ENCODE data around the gene ZBTB49.
"Not testable (repeated sequence)": the region's sequence is repeated elsewhere in the genome, so short reads cannot be mapped to it uniquely, and the experiment has no call there.

The ZBTB49 gene

DNA sequence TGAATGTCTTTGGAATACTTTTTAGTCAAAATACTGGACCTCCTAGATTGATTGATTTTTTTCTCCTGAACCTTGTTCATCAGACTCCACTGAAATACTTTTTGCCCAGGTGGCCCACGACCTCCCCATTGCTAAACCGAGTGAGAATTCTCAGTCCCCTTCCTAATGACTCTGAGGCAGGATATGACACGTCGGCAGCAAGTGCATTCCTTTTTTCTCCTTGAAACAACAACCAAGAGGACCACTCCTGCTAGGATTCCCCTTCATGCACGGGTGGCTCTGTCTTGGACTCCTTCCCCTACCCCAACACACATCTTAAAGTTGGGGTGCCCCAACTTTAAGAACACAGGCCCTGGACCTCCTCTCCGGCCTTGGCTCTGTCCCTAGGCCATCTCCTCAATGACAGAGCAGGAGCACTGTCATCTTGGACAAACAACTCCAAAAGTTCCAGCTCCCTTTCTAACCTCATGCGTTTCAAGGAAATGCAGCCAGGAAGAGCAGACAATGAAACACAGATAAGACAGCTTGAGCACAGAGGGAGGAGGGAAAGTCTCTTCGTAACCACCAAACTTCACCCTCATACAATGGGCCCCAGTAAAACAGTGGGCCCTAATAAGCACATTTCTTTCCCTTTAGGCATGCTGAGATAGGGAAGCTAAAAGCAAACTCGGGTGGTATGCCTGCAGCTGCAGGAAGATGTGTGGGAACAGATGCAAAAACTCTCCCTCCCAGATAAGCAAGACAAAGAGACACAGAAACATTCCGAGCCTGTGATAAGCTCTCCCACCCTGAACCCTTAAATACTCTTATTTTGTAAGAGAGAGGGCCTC is 33.9 kb downstream of the ZBTB49 start:
- no peak for DNase-seq (ENCODE audit: low read depth in 2 of 2)

DNA sequence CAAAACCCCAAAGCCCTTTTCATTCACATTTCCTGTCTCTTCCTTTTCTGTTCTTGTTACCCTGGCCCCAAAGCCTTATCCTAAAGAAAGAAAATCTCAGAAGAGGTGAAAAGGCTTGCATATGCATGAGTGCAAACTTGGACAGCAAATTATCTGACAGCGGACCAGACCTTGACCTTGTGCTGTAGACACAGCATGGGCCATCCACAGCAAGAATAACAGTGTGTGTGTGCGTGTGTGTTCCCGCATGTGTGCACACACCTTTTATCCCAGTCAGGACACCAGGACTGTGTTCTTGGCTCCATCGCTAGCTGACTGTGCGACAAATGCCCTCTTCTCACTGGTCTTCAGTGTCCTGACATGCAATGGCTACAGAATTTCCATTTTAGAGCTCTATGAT is 35.3 kb downstream of the ZBTB49 start:
- no peak for DNase-seq (ENCODE audit: low read depth in 2 of 2)

DNA sequence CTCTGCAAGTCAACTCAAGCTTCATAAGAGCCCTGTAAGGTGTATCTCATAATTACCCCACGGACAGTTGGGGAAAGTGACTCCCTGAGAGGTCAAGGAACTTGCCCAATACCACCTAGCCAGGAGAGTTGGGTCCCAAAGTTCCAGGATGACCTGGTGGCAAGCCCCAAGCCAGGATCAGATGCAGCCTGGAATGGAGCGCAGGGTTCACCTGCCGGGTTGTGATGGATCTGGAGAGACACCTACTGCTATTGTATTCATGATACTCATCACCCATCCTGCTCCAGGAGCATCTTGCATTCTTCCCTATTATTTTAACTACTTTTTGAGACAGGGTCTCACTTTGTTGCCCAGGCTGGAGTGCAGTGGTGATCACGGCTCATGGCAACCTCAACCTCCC is 36.1 kb downstream of the ZBTB49 start:
- no peak for DNase-seq (ENCODE audit: low read depth in 2 of 2)

DNA sequence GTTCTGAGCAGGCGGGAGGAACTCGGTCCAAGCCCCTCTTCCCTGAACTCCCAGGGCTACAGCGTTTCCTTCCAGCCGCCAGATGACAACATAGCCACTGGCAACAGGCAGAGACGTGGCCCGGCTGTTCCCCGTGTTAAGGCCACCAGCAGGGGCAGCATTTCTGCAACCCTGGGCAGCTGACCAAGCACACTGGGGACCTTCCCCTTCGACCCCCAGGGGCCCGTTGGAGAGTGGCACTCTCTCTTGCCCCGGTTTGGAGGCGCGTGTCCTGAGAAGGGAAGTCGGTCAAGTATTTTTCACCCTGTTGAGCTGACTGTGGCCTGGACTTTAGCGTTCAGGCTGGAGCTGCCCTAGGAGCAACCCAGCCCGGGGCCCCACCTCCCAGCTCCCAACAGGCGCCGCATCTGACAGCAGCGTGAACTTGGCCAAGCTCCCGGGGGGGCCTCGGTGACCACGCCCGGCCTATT is 37.6 kb downstream of the ZBTB49 start:
- DNase-seq (ENCODE audit: low read depth in 2 of 2): no peak

DNA sequence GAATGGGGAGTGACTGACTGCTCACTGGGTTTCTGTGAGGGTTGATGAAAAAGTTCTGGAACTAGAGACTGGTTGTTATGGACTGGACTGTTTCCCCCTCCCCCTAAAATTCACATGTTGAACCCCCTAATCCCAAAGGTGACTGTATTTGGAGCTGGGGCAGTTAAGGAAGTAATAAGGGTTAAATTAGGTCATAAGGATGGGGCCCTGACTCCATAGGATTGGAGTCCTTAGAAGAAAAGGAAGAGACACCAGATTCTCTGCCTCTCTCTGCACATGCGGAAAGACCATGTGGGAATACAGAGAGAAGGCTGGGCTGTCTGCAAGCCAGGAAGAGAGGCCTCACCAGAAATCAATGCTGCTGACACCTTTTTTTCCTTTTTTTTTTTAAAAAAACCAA is 38.2 kb downstream of the ZBTB49 start:
- DNase-seq (ENCODE audit: low read depth in 2 of 2): no peak

DNA sequence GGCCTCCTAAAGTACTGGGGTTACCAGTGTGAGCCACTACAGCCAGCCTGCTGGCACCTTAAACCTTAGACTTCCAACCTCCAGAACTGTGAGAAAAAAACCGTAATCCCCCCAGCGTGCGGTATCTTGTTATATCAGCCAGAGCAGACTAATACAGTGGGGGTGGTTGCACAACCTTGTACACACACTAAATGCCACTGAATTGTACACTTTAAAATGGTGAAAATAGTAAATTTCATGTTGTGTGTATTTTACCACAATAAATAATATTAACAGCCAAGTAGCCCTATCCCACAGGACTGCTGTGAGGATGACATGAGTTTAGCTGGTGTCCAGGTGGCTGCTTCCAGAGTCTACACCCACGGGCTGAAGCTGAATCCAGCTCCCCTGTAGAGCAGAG is 38.8 kb downstream of the ZBTB49 start:
- no peak for DNase-seq (ENCODE audit: low read depth in 2 of 2)

DNA sequence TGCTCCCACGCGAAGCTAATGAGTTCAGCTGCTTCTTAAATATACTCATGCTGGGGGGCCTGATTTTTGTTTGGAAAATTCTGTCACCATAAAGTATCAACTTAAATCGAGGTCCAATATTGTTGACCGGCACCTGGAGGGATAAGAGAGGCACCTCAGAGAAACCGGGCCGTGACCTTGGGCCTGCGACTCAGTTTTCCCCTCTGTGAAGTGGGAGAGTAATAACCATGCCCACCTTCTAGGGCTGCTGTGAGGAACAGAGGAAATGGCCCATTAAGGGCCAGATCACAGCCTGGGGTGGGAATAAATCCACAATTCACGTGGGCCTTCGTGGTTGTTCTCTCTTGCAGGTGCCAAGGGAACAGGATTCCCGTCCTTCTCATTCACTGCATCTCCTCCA is 39.4 kb downstream of the ZBTB49 start:
- no peak for DNase-seq (ENCODE audit: low read depth in 2 of 2)

DNA sequence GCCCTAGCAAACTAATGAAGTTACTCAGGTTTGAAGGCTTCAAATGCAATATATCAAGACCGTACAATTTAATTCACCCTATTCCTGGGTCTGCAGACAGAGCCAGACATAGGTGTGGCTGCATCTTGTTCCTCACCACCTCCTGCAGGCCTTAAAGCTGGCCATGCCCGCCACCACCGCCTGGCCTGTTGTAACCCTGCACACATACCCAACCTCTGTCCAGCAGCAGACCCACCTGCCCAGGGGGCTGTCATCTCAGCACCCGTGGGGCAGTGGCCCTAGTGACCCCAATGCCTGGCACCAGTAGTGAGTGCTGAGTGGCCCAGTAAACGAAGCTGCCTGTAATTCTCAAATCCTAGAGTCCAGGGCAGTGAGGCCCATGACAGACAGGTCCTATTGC is 40.7 kb downstream of the ZBTB49 start:
- no peak for DNase-seq (ENCODE audit: low read depth in 2 of 2)

DNA sequence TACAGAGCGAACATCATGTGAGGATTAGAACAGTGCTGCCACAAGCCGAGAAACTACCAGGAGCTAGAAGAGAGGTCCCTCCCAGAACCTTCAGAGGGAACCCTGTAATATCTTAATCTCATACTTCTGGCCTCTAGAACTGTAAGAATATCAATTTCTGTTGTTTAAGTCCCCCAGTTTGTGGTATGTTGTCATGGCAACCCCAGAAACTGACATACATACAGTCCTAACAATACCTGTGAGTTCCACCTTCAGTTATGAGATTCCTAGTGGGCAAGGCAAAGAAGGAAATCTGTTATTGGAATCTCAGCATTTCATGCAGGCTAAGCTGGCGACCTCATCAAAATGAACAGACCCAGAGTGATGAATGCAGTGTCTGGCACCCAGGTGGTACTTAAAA is 42.5 kb downstream of the ZBTB49 start:
- no peak for DNase-seq (ENCODE audit: low read depth in 2 of 2)

DNA sequence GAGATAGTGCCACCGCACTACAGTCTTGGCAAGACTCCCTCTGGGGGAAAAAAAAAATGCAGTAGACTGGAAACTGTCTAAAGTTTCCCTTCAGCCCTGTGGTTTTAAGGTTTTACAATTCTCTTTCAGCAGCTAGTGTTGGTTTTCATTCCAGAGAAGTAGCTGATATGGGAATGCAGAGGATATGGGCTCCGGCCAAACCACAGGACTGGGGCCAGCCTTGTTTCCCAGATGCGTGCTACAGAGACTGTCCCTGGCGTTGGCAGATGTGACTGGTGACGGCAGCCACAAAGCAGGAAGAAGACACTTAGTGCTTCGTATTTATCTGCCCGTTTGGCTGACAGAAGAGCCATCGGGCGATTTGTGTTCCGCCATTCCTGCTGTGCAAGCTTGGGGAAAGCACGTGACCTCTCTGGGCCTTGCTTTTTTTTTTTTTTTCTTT is 43.2 kb downstream of the ZBTB49 start:
- no peak for DNase-seq (ENCODE audit: low read depth in 2 of 2)

DNA sequence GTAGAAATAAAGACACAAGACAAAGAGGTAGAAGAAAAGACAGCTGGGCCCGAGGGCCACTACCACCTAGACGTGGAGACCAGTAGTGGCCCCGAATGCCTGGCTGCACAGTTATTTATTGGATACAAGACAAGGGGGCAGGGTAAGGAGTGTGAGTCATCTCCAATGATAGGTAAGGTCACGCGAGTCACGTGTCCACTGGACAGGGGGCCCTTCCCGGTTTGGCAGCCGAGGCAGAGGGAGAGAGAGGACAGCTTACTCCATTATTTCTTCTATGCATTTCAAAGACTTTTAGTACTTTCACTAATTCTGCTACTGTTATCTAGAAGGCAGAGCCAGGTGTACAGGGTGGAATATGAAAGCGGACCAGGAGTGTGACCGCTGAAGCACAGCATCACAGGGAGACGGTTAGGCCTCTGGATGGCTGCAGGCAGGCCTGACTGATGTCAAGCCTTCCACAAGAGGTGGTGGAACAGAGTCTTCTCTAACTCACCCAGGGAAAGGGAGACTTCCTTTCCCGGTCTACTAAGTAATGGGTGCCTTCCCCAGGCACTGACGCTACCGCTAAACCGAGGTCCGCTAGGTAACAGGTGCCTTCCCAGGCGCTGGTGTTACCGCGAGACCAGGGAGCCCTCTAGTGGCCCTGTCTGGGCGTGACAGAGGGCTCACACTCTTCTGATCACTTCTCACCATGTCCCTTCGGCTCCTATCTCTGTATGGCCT is 44.9 kb downstream of the ZBTB49 start:
- DNase-seq (ENCODE audit: low read depth in 2 of 2): peak; percentile 49 to 61

DNA sequence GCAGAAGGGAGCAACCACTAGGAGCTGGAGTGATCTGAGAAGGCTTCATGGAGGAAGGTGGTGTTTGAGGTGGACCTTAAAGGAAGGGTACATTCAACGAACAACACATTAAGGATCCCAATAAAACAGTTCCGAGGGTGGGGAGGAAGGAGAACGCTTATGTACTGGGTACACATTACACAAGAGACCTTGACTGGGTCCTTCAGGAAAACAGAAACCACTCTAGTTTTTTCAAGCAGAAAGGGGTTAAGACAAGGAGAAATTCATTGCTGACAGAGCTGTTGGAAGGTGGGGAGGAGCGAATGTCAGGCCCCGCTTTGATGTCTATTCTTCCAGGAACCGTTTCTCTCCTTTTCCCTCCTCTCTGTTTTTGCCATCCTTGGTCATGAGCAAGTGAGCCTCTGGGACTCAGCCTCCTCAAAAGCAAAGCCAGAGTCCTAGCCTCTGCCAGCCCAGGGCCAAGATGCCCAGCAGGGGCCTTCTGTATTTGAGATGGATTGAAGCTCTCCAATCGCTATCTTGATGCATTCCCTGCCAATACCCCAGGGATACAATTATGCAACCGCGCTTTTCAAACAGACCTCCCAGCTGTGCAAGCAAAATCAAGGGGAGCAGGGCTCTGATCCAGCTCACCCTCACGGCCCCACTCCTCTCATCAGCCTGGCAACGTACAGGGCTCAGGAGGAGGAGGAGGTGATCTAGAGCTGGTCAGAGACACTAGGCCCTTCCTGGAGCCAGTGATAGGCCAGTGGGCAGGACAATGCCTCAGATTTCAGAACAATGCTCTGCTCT is 48.4 kb downstream of the ZBTB49 start:
- DNase-seq (ENCODE audit: low read depth in 2 of 2): no peak

DNA sequence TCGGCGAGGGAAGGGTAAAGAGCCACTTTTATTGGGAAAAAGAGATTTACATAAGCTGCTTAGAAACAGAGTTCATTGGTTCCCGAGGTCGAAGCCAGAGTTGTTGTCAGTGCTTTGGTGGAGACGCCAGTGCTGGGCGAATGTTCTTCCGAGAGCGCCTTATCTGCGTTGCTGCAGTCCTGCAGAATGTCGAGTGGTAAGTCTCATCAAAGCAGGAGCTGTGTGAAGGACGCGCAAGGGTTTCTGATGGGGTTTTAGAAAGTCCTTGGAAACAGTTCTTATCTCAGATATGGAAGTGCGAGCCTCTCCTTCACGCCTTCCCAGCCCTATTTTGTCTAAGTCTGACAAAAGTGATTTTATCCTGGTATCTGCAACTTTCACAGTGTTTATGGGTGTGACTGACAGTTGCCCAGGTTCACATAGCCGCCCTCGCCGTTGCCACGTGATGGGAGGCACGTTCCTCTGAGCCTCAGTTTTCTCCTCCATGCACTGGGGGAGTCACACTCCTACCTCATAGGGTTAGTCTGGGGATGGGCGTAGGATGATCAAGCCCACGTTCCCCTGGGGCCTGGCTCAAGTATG is 49.5 kb downstream of the ZBTB49 start:
- no peak for DNase-seq (ENCODE audit: low read depth in 2 of 2)

DNA sequence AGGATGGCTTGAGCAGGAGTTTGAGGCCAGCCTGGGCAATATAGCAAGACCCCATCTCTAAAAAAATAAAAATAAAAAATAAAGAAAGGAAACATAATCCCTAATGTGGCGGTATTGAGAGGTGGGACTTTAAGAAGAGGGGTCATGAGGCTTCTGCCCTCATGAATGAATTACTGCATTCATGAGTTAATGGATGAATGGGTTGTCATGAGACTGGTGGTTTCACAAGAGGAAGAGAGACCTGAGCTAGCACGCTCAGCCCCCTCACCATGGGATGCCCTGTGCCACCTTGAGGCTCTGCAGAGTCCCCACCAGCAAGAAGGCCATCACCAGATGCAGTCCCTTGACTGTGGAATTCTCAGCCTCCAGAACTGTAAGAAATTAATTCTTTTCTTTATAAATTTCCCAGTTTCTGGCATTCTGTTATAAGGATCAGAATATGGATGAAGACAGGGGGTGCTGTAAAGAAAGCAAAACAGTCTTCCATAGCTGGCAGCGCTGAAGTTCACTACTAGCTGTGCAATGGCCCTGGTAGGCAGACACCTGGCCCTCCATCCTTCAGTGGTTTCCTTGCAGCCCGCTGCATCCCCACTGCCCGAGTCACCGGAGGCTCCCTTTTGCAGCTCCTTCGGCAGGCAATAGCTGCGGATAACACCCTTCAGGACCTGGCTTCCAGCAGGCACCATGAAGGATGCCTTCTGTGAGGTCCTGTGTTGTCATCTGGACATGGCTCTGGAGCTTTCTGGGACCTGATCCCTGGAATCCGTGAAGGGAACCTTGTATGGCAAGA is 52.0 kb downstream of the ZBTB49 start:
- DNase-seq (ENCODE audit: low read depth in 2 of 2): no peak

DNA sequence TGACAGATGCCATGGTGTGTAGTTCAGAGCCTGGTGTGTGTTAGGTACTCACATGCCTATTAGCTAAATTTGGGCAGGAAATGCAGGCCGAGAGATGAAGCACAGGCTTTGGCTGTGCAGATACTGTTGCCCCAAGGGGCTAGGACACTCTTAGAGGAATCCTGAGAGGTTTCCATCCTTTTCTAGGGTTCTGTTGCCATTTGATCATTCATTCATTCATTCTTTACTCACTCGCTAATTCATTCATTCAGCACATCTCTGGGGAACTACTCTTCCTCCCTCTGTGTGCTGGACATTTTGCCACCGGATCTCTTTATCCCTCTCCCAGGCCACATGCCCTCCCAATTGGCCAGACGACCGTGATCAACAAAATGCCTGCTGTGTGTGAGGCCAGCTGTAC is 53.0 kb downstream of the ZBTB49 start:
- no peak for DNase-seq (ENCODE audit: low read depth in 2 of 2)

DNA sequence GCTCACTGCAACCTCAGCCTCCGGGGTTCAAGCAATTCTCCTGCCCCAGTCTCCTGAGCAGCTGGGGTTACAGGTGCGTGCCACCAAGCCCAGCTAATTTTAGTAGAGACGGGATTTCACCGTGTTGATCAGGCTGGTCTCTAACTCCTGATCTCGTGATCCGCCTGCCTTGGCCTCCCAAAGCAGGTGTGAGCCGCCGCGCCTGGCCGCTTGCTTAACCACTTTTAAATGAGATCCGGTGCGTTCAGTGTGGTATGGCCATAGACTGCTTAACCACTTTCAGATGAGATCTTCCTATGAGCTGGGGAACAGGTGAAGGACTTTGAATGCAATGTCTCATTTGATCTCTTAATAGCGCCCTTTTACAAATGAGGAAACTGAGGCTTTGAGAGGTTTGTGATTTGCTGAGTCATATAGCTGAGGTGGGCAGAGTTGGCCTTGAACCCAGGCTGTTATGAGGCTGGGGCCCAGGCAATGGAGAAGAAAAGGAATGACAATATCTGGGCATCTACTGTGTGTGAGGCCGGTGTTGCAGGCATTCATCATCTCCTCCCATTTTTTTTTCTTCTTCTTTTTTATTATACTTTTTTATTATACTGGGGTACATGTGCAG is 55.0 kb downstream of the ZBTB49 start:
- DNase-seq (ENCODE audit: low read depth in 2 of 2): no peak

DNA sequence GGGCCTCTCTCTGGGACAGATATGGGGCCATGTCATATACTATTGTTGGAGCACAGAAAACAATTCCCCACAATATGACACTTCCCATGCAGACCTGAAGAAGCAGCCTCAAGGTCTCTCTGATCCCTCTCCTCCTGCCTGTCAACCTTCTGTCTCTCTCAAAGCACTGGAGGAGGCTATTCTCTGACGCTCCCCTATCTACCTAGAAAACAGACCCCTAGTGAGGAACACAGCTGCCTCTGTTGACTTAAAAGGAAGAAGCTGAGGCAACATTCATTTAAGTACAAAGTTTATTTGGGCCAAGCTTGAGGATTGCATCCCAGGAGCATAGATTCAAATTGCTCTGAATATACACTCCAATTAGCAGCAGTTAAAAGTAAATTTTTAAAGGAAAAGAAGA is 57.5 kb downstream of the ZBTB49 start:
- DNase-seq (ENCODE audit: low read depth in 2 of 2): no peak

DNA sequence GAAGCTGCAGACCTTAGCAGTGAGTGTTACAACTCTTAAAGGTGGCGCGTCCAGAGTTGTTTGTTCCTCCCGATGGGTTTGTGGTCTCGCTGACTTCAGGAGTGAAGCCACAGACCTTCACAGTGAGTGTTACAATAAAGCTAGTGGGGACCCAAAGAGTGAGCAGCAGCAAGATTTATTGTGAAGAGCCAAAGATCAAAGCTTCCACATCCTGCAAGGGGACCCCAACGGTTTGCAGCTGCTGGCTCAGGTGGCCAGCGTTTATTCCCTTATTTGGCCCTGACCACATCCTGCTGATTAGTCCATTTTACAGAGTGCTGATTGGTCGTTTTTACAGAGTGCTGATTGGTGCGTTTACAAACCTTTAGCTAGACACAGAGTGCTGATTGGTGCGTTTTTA is 58.5 kb downstream of the ZBTB49 start:
- not testable (repeated sequence) for DNase-seq (ENCODE audit: low read depth in 2 of 2)

DNA sequence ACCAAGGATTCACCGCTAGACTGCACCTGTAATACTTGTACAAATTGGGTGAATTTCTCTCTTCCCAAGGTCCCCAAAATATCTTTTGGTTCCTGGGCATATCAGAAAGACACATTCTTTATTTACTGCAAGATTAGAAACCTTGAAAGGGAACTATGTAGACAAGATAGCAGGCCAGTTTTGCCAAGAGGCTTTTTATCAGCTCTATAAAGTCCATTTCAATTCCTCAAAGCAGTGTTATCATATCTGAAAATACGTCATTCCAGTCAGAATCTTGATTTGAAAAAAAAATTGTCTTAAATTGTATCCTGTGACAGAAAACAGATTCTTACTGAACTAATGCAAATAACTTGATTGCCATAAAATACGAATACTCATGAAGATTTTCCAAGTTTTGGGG is 59.8 kb downstream of the ZBTB49 start:
- DNase-seq (ENCODE audit: low read depth in 2 of 2): no peak

DNA sequence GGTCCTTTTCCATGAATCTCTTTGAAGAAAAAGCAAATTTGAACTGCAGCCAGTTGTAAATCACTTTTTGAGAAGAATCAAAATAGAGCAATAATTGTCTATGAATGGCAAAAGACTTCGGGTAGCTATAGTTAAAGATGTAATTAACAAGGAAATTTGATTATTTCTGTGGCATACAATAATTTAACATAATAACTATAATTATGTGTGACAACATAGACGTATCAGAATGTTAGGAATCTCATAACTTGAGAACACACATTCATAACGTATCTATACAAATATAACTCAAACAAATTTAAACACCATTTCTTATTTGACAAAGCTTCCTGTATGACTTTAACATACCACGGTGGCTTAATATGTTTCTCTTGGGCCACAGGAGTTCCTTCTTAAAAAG is 60.9 kb downstream of the ZBTB49 start:
- no peak for DNase-seq (ENCODE audit: low read depth in 2 of 2)

DNA sequence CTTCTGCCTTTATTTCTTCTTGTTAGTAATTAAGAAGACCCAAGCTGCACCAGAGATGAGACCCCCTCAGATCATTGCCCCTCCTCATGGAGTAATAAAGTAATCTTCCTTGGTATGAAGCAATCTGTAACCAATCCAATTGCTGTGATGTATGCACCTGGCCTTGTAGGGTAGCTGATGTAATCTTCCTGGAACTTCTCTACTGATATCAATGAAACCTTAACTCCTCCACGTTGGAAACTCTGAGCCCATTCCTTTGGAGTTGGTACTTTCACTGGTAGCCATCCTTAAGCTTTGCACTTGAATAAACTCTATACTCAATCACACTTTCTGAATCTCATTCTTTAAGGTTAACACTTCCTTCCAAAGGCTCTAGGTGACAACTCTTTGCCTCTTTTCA is 65.3 kb downstream of the ZBTB49 start:
- DNase-seq (ENCODE audit: low read depth in 2 of 2): no peak

All from stimulated activated CD8-positive, alpha-beta memory T cell treated with anti-CD3 and anti-CD28 coated beads, Interleukin-2, amount 100 ng/mL, for 48 hours (primary cell).